Trophoblast cell (in vitro differentiated cells and primary cell): ENCODE measurements around the gene MIEF2.

Source experiments
- DNase-seq, 2 donors: peaks; one replicate each; pipeline ENCODE4 v3.0.0-alpha.2; 2016
- H2AFZ ChIP-seq: 2 replicates; pipeline ENCODE4 v1.6.1; 2013; ENCODE audit warnings: low read length, moderate library complexity, mild to moderate bottlenecking; ENCODE audit not compliant: insufficient read depth, poor library complexity
- H2AK5ac ChIP-seq: 2 replicates; pipeline ENCODE4 v1.6.1; 2013; ENCODE audit warnings: mild to moderate bottlenecking, low read length
- H2BK120ac ChIP-seq: 2 replicates; pipeline ENCODE4 v1.6.1; 2013; ENCODE audit warnings: low read length, mild to moderate bottlenecking, moderate library complexity; ENCODE audit not compliant: insufficient read depth, poor library complexity
- H2BK12ac ChIP-seq: 2 replicates; pipeline ENCODE4 v1.6.1; 2013; ENCODE audit warnings: mild to moderate bottlenecking, low read length, moderate library complexity
- H2BK5ac ChIP-seq: 2 replicates; pipeline ENCODE4 v1.6.1; 2013; ENCODE audit warnings: low read length, low read depth, moderate library complexity, mild to moderate bottlenecking; ENCODE audit not compliant: poor library complexity
- H3K14ac ChIP-seq: 2 replicates; pipeline ENCODE4 v1.6.1; 2013; ENCODE audit warnings: mild to moderate bottlenecking, low read length
- H3K18ac ChIP-seq: 2 replicates; pipeline ENCODE4 v1.6.1; 2013; ENCODE audit warnings: mild to moderate bottlenecking, low read length
- H3K23ac ChIP-seq: 2 replicates; pipeline ENCODE4 v1.6.1; 2013; ENCODE audit warnings: low read length
- H3K27ac ChIP-seq: 2 replicates; pipeline ENCODE4 v1.5.1; 2013; ENCODE audit warnings: low read depth, mild to moderate bottlenecking, inconsistent platforms, low read length, moderate library complexity
- H3K27me3 ChIP-seq: 2 replicates; pipeline ENCODE4 v1.6.1; 2013; ENCODE audit warnings: inconsistent platforms, mild to moderate bottlenecking, low read length, moderate library complexity; ENCODE audit not compliant: insufficient read depth
- H3K36me3 ChIP-seq, 2 experiments: 1 replicate in 1 of 2; 2 replicates in 1 of 2; pipeline ENCODE4 v1.6.1; 2013; ENCODE audit warnings: low read length in 2 of 2, mild to moderate bottlenecking in 2 of 2, moderate library complexity in 1 of 2; ENCODE audit not compliant: insufficient read depth in 2 of 2, control insufficient read depth in 1 of 2
- H3K4ac ChIP-seq: 2 replicates; pipeline ENCODE4 v1.6.1; 2013; ENCODE audit warnings: low read depth, mild to moderate bottlenecking, low read length, moderate library complexity
- H3K4me1 ChIP-seq, 2 experiments: 1 replicate in 1 of 2; 2 replicates in 1 of 2; pipeline ENCODE4 v1.6.1; 2013; ENCODE audit warnings: low read length in 2 of 2, mild to moderate bottlenecking in 2 of 2, moderate library complexity in 1 of 2; ENCODE audit not compliant: insufficient read depth in 2 of 2, control insufficient read depth in 1 of 2
- H3K4me2 ChIP-seq: 2 replicates; pipeline ENCODE4 v1.6.1; 2013; ENCODE audit warnings: inconsistent platforms, mild to moderate bottlenecking, low read length, moderate library complexity
- H3K4me3 ChIP-seq: 2 replicates; pipeline ENCODE4 v1.5.1; 2013; ENCODE audit warnings: mild to moderate bottlenecking, low read depth, low read length, inconsistent platforms
- H3K79me1 ChIP-seq: one replicate; pipeline ENCODE4 v1.6.1; 2013; ENCODE audit warnings: low read length
- H3K79me2 ChIP-seq: 2 replicates; pipeline ENCODE4 v1.6.1; 2013; ENCODE audit warnings: low read length, mild to moderate bottlenecking; ENCODE audit not compliant: control insufficient read depth, insufficient read depth, poor library complexity
- H3K9ac ChIP-seq: 2 replicates; pipeline ENCODE4 v1.6.1; 2013; ENCODE audit warnings: mild to moderate bottlenecking, low read length
- H3K9me3 ChIP-seq: 2 replicates; pipeline ENCODE4 v1.6.1; 2013; ENCODE audit warnings: low read depth, mild to moderate bottlenecking, control low read depth, inconsistent platforms, low read length; ENCODE audit not compliant: insufficient read depth
- H4K12ac ChIP-seq: 2 replicates; pipeline ENCODE4 v1.6.1; 2013; ENCODE audit warnings: low read depth, mild to moderate bottlenecking, low read length, moderate library complexity
- H4K8ac ChIP-seq: 2 replicates; pipeline ENCODE4 v1.6.1; 2013; ENCODE audit warnings: low read depth, mild to moderate bottlenecking, low read length, moderate library complexity
- H4K91ac ChIP-seq: one replicate; pipeline ENCODE4 v1.6.1; 2013; ENCODE audit warnings: low read depth, mild to moderate bottlenecking, low read length, moderate library complexity
- WGBS: extraction: QIAGEN DNeasy Blood & Tissue Kit; methylation state at CpG from one replicate; pipeline ENCODE4 v1.1.7; 2013; ENCODE audit warnings: missing lambda C conversion rate; ENCODE audit not compliant: insufficient read length, insufficient coverage; ENCODE audit errors: extremely low coverage; 5-methylcytosine and 5-hydroxymethylcytosine counted together

The MIEF2 gene

DNA sequence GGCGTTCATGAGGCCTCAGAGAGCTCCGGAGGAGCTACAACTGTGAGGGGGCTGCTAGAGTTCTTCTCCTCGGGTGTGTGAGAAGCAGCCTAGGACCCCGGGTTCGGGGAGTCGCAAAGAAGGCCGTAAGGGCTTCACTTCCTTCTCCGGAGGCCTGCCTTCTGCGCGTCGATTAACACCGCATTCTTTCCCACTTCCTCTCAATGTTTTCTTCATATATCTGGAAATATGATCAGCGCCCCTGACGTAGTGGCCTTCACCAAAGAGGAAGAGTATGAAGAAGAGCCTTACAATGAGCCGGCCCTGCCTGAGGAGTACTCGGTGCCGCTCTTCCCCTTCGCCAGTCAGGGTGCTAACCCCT, 55.1 kb downstream of the MIEF2 start:
- H3K9ac ChIP-seq: peak overlapping the region; percentile 80
- H4K8ac ChIP-seq: peak overlapping the region; percentile 99
- peak in 1 of 2 donors; percentile 33 for DNase-seq
- H3K18ac ChIP-seq: peak overlapping the region; percentile 85
- WGBS: no CpG with 5 or more reads among the region's 18 CpGs
- H2BK5ac ChIP-seq: peak overlapping the region; percentile 85
- H2BK12ac ChIP-seq: no peak overlapping the region
- H2AK5ac ChIP-seq: peak overlapping the region; percentile 40
- peak overlapping the region; percentile 93 for H3K14ac ChIP-seq
- H3K23ac ChIP-seq: no peak overlapping the region
- H2AFZ ChIP-seq: peak overlapping the region; percentile 93
- no peaks in the 10 kb centered on the region for H3K27me3 ChIP-seq
- peak overlapping the region; percentile 96 for H4K12ac ChIP-seq
- H3K4me1 ChIP-seq: peaks cover 15 to 17% of the 10 kb centered on the region in 2 experiments
- peaks cover 1% of the 10 kb centered on the region for H3K9me3 ChIP-seq
- peak overlapping the region; percentile 88 for H3K4me2 ChIP-seq
- H3K79me1 ChIP-seq: peaks cover 9% of the 10 kb centered on the region
- peak overlapping the region; percentile 83 for H3K27ac ChIP-seq
- H3K4ac ChIP-seq: peak overlapping the region; percentile 66
- H3K79me2 ChIP-seq: peaks cover 18% of the 10 kb centered on the region
- H3K36me3 ChIP-seq: peaks cover 19 to 27% of the 10 kb centered on the region in 2 experiments
- H3K4me3 ChIP-seq: peak overlapping the region; percentile 93
- peak overlapping the region; percentile 84 for H4K91ac ChIP-seq
- H2BK120ac ChIP-seq: peak overlapping the region; percentile 34

DNA sequence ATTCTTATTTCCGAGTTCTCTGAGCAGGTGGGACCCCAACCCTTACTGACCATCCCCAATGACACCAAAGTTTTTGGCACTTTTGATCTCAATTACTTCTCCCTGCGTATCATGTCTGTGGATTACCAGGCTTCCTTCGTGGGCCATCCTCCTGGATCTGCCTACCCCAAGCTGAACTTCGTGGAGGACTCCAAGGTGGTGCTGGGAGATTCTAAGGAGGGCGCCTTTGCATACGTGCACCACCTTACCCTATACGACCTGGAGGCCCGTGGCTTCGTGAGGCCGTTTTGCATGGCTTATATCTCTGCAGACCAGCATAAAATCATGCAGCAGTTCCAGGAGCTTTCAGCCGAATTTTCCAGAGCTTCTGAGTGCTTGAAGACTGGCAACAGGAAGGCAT, 55.5 kb downstream of the MIEF2 start:
- Histone ChIP-seq H3K9me3 (peaks cover 3% of the 10 kb centered on the region), H3K79me1 (peaks cover 9% of the 10 kb centered on the region), H2BK12ac (no peak overlapping the region), H3K4me3 (peak overlapping the region; percentile 93), H3K4ac (peak overlapping the region; percentile 66), H3K4me2 (peak overlapping the region; percentile 88), H3K4me1 (peaks cover 15 to 17% of the 10 kb centered on the region in 2 experiments), H2BK5ac (no peak overlapping the region), H3K36me3 (peaks cover 19 to 27% of the 10 kb centered on the region in 2 experiments), H4K91ac (peak overlapping the region; percentile 84), H4K8ac (peak overlapping the region; percentile 99), H3K27ac (no peak overlapping the region), H3K23ac (no peak overlapping the region), H3K14ac (no peak overlapping the region), H3K27me3 (no peaks in the 10 kb centered on the region), H2AK5ac (no peak overlapping the region), H4K12ac (peak overlapping the region; percentile 96), H2AFZ (no peak overlapping the region), H3K18ac (peak overlapping the region; percentile 14), H3K9ac (peak overlapping the region; percentile 24), H3K79me2 (peaks cover 18% of the 10 kb centered on the region), H2BK120ac (no peak overlapping the region)
- no CpG with 5 or more reads among the region's 11 CpGs for WGBS
- DNase-seq: no peak
